GM21786 (cell line): Measurements from ENCODE around the gene IMMT.

Experiments used
- ATAC-seq: cut with Tn5 transposase; IDR thresholded peaks from one replicate; pipeline ENCODE4 v1.9.1; 2021; ENCODE audit not compliant: unreplicated experiment

IMMT gene

GRCh38 chr2:86143926-86144685 is 51.2 kb downstream of the IMMT start:
- ATAC-seq, result no peak

GRCh38 chr2:86143307-86143706 is 52.0 kb downstream of the IMMT start:
- ATAC-seq, result no peak

- ATAC-seq, result no peak
Measured at GRCh38 chr2:86142436-86143257, 52.6 kb downstream of the IMMT start.

- ATAC-seq, result no peak
Measured at GRCh38 chr2:86140969-86141392, 54.3 kb downstream of the IMMT start.

GRCh38 chr2:86139981-86140380 is 55.3 kb downstream of the IMMT start:
- no peak for ATAC-seq

- ATAC-seq, result no peak
Measured at GRCh38 chr2:86138736-86139625, 56.3 kb downstream of the IMMT start.

- ATAC-seq, result no peak
Measured at GRCh38 chr2:86136141-86136540, 59.1 kb downstream of the IMMT start.

GRCh38 chr2:86135653-86136052 is 59.6 kb downstream of the IMMT start:
- no peak for ATAC-seq

- ATAC-seq, result no peak
Measured at GRCh38 chr2:86134709-86135108, 60.6 kb downstream of the IMMT start.

- ATAC-seq, result no peak
Measured at GRCh38 chr2:86124683-86125082, 70.6 kb downstream of the IMMT start.

- no peak for ATAC-seq
Measured at GRCh38 chr2:86123328-86123925, 71.8 kb downstream of the IMMT start.

GRCh38 chr2:86118130-86118529 is 77.1 kb downstream of the IMMT start:
- no peak for ATAC-seq

GRCh38 chr2:86107031-86107430 is 88.2 kb downstream of the IMMT start:
- ATAC-seq, result no peak

GRCh38 chr2:86105969-86106945 is 89.0 kb downstream of the IMMT start, which contains the start of gene PTCD3:
Gene PTCD3, plus strand, starts transcription at chr2:86106235. Its CDS starts 13 bp downstream, at chr2:86106248.
- peak; percentile 83 for ATAC-seq

- ATAC-seq, result peak; percentile 74
Measured at GRCh38 chr2:86105252-86105968, 89.9 kb downstream of the IMMT start, which contains the start of gene POLR1A. Gene POLR1A, minus strand, starts transcription at chr2:86105886. Its CDS starts 110 bp downstream, at chr2:86105776.

GRCh38 chr2:86102157-86102556 is 93.1 kb downstream of the IMMT start:
- ATAC-seq, result no peak

GRCh38 chr2:86097913-86098312 is 97.3 kb downstream of the IMMT start:
- ATAC-seq, result no peak

- ATAC-seq, result no peak
Measured at GRCh38 chr2:86097114-86097896, 98.0 kb downstream of the IMMT start.
